Amniotic epithelial cell (primary cell): ENCODE data around the gene LAMC3.

Experiments used
- DNase-seq: peaks from one replicate; pipeline ENCODE4 v3.0.0-alpha.2; 2010; ENCODE audit warnings: low read depth

The LAMC3 gene

GRCh38 chr9:131076347-131077195, 67.6 kb downstream of the LAMC3 start:
- DNase-seq, result no peak

GRCh38 chr9:131078427-131079366, 69.7 kb downstream of the LAMC3 start:
- DNase-seq, result no peak

- no peak for DNase-seq
Observed at GRCh38 chr9:131080589-131080988, 71.6 kb downstream of the LAMC3 start.

- DNase-seq, result no peak
Observed at GRCh38 chr9:131081868-131082267, 72.9 kb downstream of the LAMC3 start.

GRCh38 chr9:131082774-131083512, 74.0 kb downstream of the LAMC3 start:
- DNase-seq, result no peak

- DNase-seq, result no peak
Observed at GRCh38 chr9:131084661-131085369, 75.8 kb downstream of the LAMC3 start.

- DNase-seq, result no peak
Observed at GRCh38 chr9:131085370-131086122, 76.6 kb downstream of the LAMC3 start.

GRCh38 chr9:131087354-131087893, 78.5 kb downstream of the LAMC3 start:
- DNase-seq, result no peak

GRCh38 chr9:131090025-131090787, 81.2 kb downstream of the LAMC3 start:
- DNase-seq, result no peak

- DNase-seq, result no peak
Observed at GRCh38 chr9:131091352-131091992, 82.5 kb downstream of the LAMC3 start.

GRCh38 chr9:131092030-131092429, 83.1 kb downstream of the LAMC3 start:
- no peak for DNase-seq

- DNase-seq, result no peak
Observed at GRCh38 chr9:131092548-131093440, 83.8 kb downstream of the LAMC3 start.

GRCh38 chr9:131094015-131094414, 85.0 kb downstream of the LAMC3 start:
- no peak for DNase-seq

- peak; percentile 17 for DNase-seq
Observed at GRCh38 chr9:131094622-131095021, 85.6 kb downstream of the LAMC3 start.

GRCh38 chr9:131095666-131096268, 86.8 kb downstream of the LAMC3 start:
- no peak for DNase-seq

- no peak for DNase-seq
Observed at GRCh38 chr9:131096269-131097125, 87.5 kb downstream of the LAMC3 start, which contains the start of gene AIF1L. Gene AIF1L, plus strand, starts transcription at chr9:131096531. Its CDS starts 99 bp downstream, at chr9:131096630.
